ENCODE results near the gene GOLGA3.

DNA sequence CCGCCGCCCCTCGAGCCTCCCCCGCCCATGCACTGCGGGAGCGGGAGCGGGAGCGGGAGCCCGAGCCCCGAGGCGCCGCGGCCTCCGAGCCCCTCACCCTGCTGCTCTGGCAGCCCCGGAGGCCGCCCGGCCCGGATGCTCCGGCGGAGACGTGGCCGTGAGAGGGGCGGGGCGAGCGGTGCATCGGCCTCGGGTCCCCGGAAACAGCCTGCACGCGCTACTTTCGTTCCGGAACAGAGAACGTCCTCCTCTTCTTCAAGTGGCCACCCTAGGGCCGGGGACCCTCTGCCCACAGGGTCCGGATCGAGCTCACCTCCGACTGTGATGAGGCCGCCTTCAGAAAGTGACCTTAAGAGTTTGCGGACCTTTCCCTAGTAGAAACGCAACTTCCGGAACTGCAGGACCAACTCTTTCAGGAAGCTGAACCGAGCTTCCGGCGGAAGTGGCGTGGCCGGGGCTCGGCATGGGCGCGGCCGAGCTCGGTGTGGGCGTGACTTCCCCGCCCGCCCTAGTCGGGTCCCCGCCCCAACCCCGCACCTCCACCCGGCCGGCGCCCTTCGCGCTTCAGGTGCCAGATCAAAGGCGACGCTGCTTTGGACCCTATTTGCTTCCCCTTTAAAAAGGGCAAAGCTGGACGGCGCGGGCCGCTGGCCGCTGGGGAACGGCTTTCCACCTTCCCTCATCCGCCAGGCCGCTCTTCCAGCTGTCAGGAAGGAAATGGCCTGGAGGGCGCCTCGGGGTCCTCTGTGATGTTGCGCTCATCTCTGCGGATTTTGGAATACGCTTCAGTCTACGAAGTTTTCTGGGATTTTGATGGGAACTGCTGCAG is at the start of gene GOLGA3:
- TF ChIP-seq, protein P1, sequence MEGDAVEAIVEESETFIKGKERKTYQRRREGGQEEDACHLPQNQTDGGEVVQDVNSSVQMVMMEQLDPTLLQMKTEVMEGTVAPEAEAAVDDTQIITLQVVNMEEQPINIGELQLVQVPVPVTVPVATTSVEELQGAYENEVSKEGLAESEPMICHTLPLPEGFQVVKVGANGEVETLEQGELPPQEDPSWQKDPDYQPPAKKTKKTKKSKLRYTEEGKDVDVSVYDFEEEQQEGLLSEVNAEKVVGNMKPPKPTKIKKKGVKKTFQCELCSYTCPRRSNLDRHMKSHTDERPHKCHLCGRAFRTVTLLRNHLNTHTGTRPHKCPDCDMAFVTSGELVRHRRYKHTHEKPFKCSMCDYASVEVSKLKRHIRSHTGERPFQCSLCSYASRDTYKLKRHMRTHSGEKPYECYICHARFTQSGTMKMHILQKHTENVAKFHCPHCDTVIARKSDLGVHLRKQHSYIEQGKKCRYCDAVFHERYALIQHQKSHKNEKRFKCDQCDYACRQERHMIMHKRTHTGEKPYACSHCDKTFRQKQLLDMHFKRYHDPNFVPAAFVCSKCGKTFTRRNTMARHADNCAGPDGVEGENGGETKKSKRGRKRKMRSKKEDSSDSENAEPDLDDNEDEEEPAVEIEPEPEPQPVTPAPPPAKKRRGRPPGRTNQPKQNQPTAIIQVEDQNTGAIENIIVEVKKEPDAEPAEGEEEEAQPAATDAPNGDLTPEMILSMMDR (IDR thresholded peaks at IDR 0.05): no peak
- TF ChIP-seq POLR2A (IDR thresholded peaks at IDR 0.05): no peak
